ENCODE measurements around the gene TTLL10. TPM values are rescaled to one million over a fixed set of nuclear protein-coding genes. Genes with fewer than 3 reads are reported as not detected.

Gene TTLL10
- total and polyA plus RNA-seq, 4 donors: not detected

- no peak for TF ChIP-seq YY1 (IDR thresholded peaks at IDR 0.05)
- TF ChIP-seq MAX (IDR thresholded peaks at IDR 0.05): no peak
- no peak for TF ChIP-seq ZBTB33 (IDR thresholded peaks at IDR 0.05)
- no peak for TF ChIP-seq HNF4A (conservative IDR thresholded peaks at IDR 0.05)
- no peak for TF ChIP-seq GABPA (IDR thresholded peaks at IDR 0.05 in 1 of 2, conservative IDR thresholded peaks at IDR 0.05 in 1 of 2)
- TF ChIP-seq FOXA2 (IDR thresholded peaks at IDR 0.05): no peak
- no peak for TF ChIP-seq SP1 (IDR thresholded peaks at IDR 0.05)
- no peak for TF ChIP-seq NR2F2 (IDR thresholded peaks at IDR 0.05)
- TF ChIP-seq TAF1 (conservative IDR thresholded peaks at IDR 0.05): no peak
- no peak for TF ChIP-seq FOXA1 (IDR thresholded peaks at IDR 0.05)
- TF ChIP-seq CTCF (IDR thresholded peaks at IDR 0.05; ENCODE audit: low read depth, low read length, missing input control): no peak
- no peak for TF ChIP-seq EGR1 (IDR thresholded peaks at IDR 0.05; ENCODE audit: low read depth in 2 of 2)
- no peak for TF ChIP-seq RAD21 (IDR thresholded peaks at IDR 0.05)
- TF ChIP-seq REST (IDR thresholded peaks at IDR 0.05): no peak
- TF ChIP-seq RXRA (IDR thresholded peaks at IDR 0.05): no peak
- TF ChIP-seq JUND (IDR thresholded peaks at IDR 0.05): no peak
- 61% methylated on average over 25 of the region's 25 CpGs for WGBS
- H3K4me3 ChIP-seq (ENCODE audit: low read depth in 1 of 3, low read length in 3 of 3): no peak overlapping the region
- DNase-seq (ENCODE audit: low spot score): no peak
- H3K36me3 ChIP-seq (ENCODE audit: control insufficient read depth in 4 of 4, insufficient read depth in 3 of 4, low read depth in 1 of 4, low read length in 3 of 4): peaks cover 0 to 1% (median 0%) of the 10 kb centered on the region in 4 donors
- no peaks in the 10 kb centered on the region for H3K9me3 ChIP-seq (ENCODE audit: control insufficient read depth in 4 of 4, low read length in 3 of 4)
- H3K9ac ChIP-seq (ENCODE audit: low read depth in 1 of 2, low read length in 2 of 2): no peak overlapping the region
- no peaks in the 10 kb centered on the region for H3K27me3 ChIP-seq (ENCODE audit: control insufficient read depth in 4 of 4, insufficient read depth in 4 of 4, low read length in 3 of 4)
- H3K27ac ChIP-seq (ENCODE audit: low read depth in 1 of 2, low read length in 2 of 2): no peak overlapping the region
- peaks cover 0 to 9% (median 3%) of the 10 kb centered on the region in 4 donors for H3K4me1 ChIP-seq (ENCODE audit: control insufficient read depth in 4 of 4, insufficient read depth in 4 of 4, low read length in 3 of 4)
Observed at GRCh38 chr1:1247341-1247913, 73.7 kb downstream of the TTLL10 start.

Small RNAs within 50 kb of the gene (small RNA-seq; reads per million reads assigned to genes)
- gene MIR200A (13.9 reads per million, percentile 95 among the genes with 10 or more reads in this experiment), gene MIR200B (44.9 reads per million, percentile 97 among the genes with 10 or more reads in this experiment), gene MIR429 (11.4 reads per million, percentile 95 among the genes with 10 or more reads in this experiment)

Other genes starting within 250 kb of the TTLL10 start
- 1 to 10 TPM; 1.2 to 1.3 TPM for gene SAMD11, start 250.0 kb upstream of the TTLL10 start, total RNA-seq
- 1 to 10 TPM in 1 of 2 donors, under 1 TPM in 1; 0.51 to 4.1 TPM for gene SAMD11, start 250.0 kb upstream of the TTLL10 start, polyA plus RNA-seq
- 10 to 100 TPM; 28.7 to 34.5 TPM for gene NOC2L, start 214.6 kb upstream of the TTLL10 start, total RNA-seq
- 10 to 100 TPM; 17.1 to 31.3 TPM for gene NOC2L, start 214.6 kb upstream of the TTLL10 start, polyA plus RNA-seq
- 1 to 10 TPM in 1 of 2 donors, under 1 TPM in 1; 0.98 to 5.4 TPM for gene KLHL17, start 213.3 kb upstream of the TTLL10 start, total RNA-seq
- gene KLHL17, start 213.3 kb upstream of the TTLL10 start, polyA plus RNA-seq: 1 to 10 TPM; 1.2 to 3.0 TPM
- under 1 TPM in 1 of 2 donors, not detected in 1; 0.17 TPM for gene PLEKHN1, start 207.4 kb upstream of the TTLL10 start, total RNA-seq
- gene PLEKHN1, start 207.4 kb upstream of the TTLL10 start, polyA plus RNA-seq: under 1 TPM in 1 of 2 donors, not detected in 1; 0.18 TPM
- under 1 TPM in 1 of 2 donors, not detected in 1; under 0.01 TPM for gene PERM1, start 191.8 kb upstream of the TTLL10 start, total RNA-seq
- under 1 TPM in 1 of 2 donors, not detected in 1; 0.06 TPM for gene PERM1, start 191.8 kb upstream of the TTLL10 start, polyA plus RNA-seq
- gene HES4, start 173.8 kb upstream of the TTLL10 start, total RNA-seq: 1 to 10 TPM in 1 of 2 donors, under 1 TPM in 1; 0.93 to 1.7 TPM
- gene HES4, start 173.8 kb upstream of the TTLL10 start, polyA plus RNA-seq: 1 to 10 TPM; 1.7 to 1.9 TPM
- gene ISG15, start 160.4 kb upstream of the TTLL10 start, total RNA-seq: 10 to 100 TPM in 1 of 2 donors, 1 to 10 TPM in 1; 9.3 to 30.1 TPM
- 10 to 100 TPM; 82.8 to 89.4 TPM for gene ISG15, start 160.4 kb upstream of the TTLL10 start, polyA plus RNA-seq
- gene AGRN, start 153.8 kb upstream of the TTLL10 start, total RNA-seq: 10 to 100 TPM; 15.7 to 22.4 TPM
- gene AGRN, start 153.8 kb upstream of the TTLL10 start, polyA plus RNA-seq: 10 to 100 TPM in 1 of 2 donors, 1 to 10 TPM in 1; 1.8 to 18.1 TPM
- gene RNF223, start 99.6 kb upstream of the TTLL10 start, total RNA-seq: under 1 TPM in 1 of 2 donors, not detected in 1; 0.14 TPM
- gene RNF223, start 99.6 kb upstream of the TTLL10 start, polyA plus RNA-seq: not detected
- gene C1orf159, start 57.8 kb upstream of the TTLL10 start, total RNA-seq: 1 to 10 TPM; 3.9 to 7.0 TPM
- 1 to 10 TPM; 4.5 to 4.8 TPM for gene C1orf159, start 57.8 kb upstream of the TTLL10 start, polyA plus RNA-seq
- under 1 TPM in 1 of 2 donors, not detected in 1; 0.19 TPM for gene TNFRSF18, start 32.7 kb downstream of the TTLL10 start, total RNA-seq
- under 1 TPM; 0.17 to 0.24 TPM for gene TNFRSF18, start 32.7 kb downstream of the TTLL10 start, polyA plus RNA-seq
- under 1 TPM in 1 of 2 donors, not detected in 1; 0.08 TPM for gene TNFRSF4, start 40.3 kb downstream of the TTLL10 start, total RNA-seq
- under 1 TPM; 0.15 to 0.35 TPM for gene TNFRSF4, start 40.3 kb downstream of the TTLL10 start, polyA plus RNA-seq
- 10 to 100 TPM; 48.7 to 92.5 TPM for gene SDF4, start 58.1 kb downstream of the TTLL10 start, total RNA-seq
- 100 to 1,000 TPM in 1 of 2 donors, 10 to 100 TPM in 1; 59.3 to 180 TPM for gene SDF4, start 58.1 kb downstream of the TTLL10 start, polyA plus RNA-seq
- gene B3GALT6, start 58.4 kb downstream of the TTLL10 start, total RNA-seq: 1 to 10 TPM; 8.9 to 9.0 TPM
- 1 to 10 TPM; 1.2 to 7.7 TPM for gene B3GALT6, start 58.4 kb downstream of the TTLL10 start, polyA plus RNA-seq
- not detected for gene C1QTNF12, start 72.8 kb downstream of the TTLL10 start, total RNA-seq
- under 1 TPM; 0.39 to 0.40 TPM for gene C1QTNF12, start 72.8 kb downstream of the TTLL10 start, polyA plus RNA-seq
- 10 to 100 TPM; 25.2 to 30.4 TPM for gene UBE2J2, start 100.0 kb downstream of the TTLL10 start, total RNA-seq
- gene UBE2J2, start 100.0 kb downstream of the TTLL10 start, polyA plus RNA-seq: 10 to 100 TPM; 21.0 to 26.3 TPM
- 1 to 10 TPM in 1 of 2 donors, under 1 TPM in 1; 0.79 to 1.5 TPM for gene SCNN1D, start 106.6 kb downstream of the TTLL10 start, total RNA-seq
- 1 to 10 TPM in 1 of 2 donors, under 1 TPM in 1; 0.51 to 1.1 TPM for gene SCNN1D, start 106.6 kb downstream of the TTLL10 start, polyA plus RNA-seq
- gene ACAP3, start 134.1 kb downstream of the TTLL10 start, total RNA-seq: 10 to 100 TPM; 17.9 to 24.8 TPM
- gene ACAP3, start 134.1 kb downstream of the TTLL10 start, polyA plus RNA-seq: 10 to 100 TPM in 1 of 2 donors, 1 to 10 TPM in 1; 2.7 to 12.0 TPM
- 10 to 100 TPM in 1 of 2 donors, 1 to 10 TPM in 1; 9.3 to 11.2 TPM for gene PUSL1, start 134.7 kb downstream of the TTLL10 start, total RNA-seq
- 10 to 100 TPM in 1 of 2 donors, 1 to 10 TPM in 1; 9.5 to 14.9 TPM for gene PUSL1, start 134.7 kb downstream of the TTLL10 start, polyA plus RNA-seq
- 10 to 100 TPM; 30.7 to 40.5 TPM for gene INTS11, start 150.8 kb downstream of the TTLL10 start, total RNA-seq
- 10 to 100 TPM; 26.3 to 38.3 TPM for gene INTS11, start 150.8 kb downstream of the TTLL10 start, polyA plus RNA-seq
- 10 to 100 TPM in 1 of 2 donors, 1 to 10 TPM in 1; 7.9 to 14.6 TPM for gene CPTP, start 150.9 kb downstream of the TTLL10 start, total RNA-seq
- 10 to 100 TPM; 30.4 to 45.1 TPM for gene CPTP, start 150.9 kb downstream of the TTLL10 start, polyA plus RNA-seq
- gene TAS1R3, start 157.4 kb downstream of the TTLL10 start, total RNA-seq: under 1 TPM; 0.19 to 0.33 TPM
- gene TAS1R3, start 157.4 kb downstream of the TTLL10 start, polyA plus RNA-seq: under 1 TPM in 1 of 2 donors, not detected in 1; 0.36 TPM
- gene DVL1, start 175.5 kb downstream of the TTLL10 start, total RNA-seq: 10 to 100 TPM; 20.4 to 41.2 TPM
- gene DVL1, start 175.5 kb downstream of the TTLL10 start, polyA plus RNA-seq: 10 to 100 TPM in 1 of 2 donors, 1 to 10 TPM in 1; 5.7 to 29.2 TPM
- gene MXRA8, start 184.7 kb downstream of the TTLL10 start, total RNA-seq: 1 to 10 TPM; 3.2 to 5.3 TPM
- gene MXRA8, start 184.7 kb downstream of the TTLL10 start, polyA plus RNA-seq: 1 to 10 TPM; 1.8 to 5.9 TPM
- gene AURKAIP1, start 201.3 kb downstream of the TTLL10 start, total RNA-seq: 10 to 100 TPM; 38.4 to 52.6 TPM
- gene AURKAIP1, start 201.3 kb downstream of the TTLL10 start, polyA plus RNA-seq: 100 to 1,000 TPM; 143 to 175 TPM
- 100 to 1,000 TPM in 1 of 2 donors, 10 to 100 TPM in 1; 47.3 to 170 TPM for gene CCNL2, start 225.5 kb downstream of the TTLL10 start, total RNA-seq
- gene CCNL2, start 225.5 kb downstream of the TTLL10 start, polyA plus RNA-seq: 100 to 1,000 TPM in 1 of 2 donors, 10 to 100 TPM in 1; 46.4 to 160 TPM
- gene MRPL20, start 233.4 kb downstream of the TTLL10 start, total RNA-seq: 10 to 100 TPM; 47.8 to 47.9 TPM
- gene MRPL20, start 233.4 kb downstream of the TTLL10 start, polyA plus RNA-seq: 100 to 1,000 TPM; 100 to 170 TPM
- under 1 TPM; 0.14 to 0.17 TPM for gene ANKRD65, start 247.4 kb downstream of the TTLL10 start, total RNA-seq
- under 1 TPM; 0.30 to 0.31 TPM for gene ANKRD65, start 247.4 kb downstream of the TTLL10 start, polyA plus RNA-seq

Measured in liver (tissue), 10 donors.